ENCODE measurements around the gene RASGRF1.
"Not testable (repeated sequence)": the region's sequence is repeated elsewhere in the genome, so short reads cannot be mapped to it uniquely, and the experiment has no call there.

RASGRF1 gene, protein sequence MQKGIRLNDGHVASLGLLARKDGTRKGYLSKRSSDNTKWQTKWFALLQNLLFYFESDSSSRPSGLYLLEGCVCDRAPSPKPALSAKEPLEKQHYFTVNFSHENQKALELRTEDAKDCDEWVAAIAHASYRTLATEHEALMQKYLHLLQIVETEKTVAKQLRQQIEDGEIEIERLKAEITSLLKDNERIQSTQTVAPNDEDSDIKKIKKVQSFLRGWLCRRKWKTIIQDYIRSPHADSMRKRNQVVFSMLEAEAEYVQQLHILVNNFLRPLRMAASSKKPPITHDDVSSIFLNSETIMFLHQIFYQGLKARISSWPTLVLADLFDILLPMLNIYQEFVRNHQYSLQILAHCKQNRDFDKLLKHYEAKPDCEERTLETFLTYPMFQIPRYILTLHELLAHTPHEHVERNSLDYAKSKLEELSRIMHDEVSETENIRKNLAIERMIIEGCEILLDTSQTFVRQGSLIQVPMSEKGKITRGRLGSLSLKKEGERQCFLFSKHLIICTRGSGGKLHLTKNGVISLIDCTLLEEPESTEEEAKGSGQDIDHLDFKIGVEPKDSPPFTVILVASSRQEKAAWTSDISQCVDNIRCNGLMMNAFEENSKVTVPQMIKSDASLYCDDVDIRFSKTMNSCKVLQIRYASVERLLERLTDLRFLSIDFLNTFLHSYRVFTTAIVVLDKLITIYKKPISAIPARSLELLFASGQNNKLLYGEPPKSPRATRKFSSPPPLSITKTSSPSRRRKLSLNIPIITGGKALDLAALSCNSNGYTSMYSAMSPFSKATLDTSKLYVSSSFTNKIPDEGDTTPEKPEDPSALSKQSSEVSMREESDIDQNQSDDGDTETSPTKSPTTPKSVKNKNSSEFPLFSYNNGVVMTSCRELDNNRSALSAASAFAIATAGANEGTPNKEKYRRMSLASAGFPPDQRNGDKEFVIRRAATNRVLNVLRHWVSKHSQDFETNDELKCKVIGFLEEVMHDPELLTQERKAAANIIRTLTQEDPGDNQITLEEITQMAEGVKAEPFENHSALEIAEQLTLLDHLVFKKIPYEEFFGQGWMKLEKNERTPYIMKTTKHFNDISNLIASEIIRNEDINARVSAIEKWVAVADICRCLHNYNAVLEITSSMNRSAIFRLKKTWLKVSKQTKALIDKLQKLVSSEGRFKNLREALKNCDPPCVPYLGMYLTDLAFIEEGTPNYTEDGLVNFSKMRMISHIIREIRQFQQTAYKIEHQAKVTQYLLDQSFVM (N-terminal part only)

DNA sequence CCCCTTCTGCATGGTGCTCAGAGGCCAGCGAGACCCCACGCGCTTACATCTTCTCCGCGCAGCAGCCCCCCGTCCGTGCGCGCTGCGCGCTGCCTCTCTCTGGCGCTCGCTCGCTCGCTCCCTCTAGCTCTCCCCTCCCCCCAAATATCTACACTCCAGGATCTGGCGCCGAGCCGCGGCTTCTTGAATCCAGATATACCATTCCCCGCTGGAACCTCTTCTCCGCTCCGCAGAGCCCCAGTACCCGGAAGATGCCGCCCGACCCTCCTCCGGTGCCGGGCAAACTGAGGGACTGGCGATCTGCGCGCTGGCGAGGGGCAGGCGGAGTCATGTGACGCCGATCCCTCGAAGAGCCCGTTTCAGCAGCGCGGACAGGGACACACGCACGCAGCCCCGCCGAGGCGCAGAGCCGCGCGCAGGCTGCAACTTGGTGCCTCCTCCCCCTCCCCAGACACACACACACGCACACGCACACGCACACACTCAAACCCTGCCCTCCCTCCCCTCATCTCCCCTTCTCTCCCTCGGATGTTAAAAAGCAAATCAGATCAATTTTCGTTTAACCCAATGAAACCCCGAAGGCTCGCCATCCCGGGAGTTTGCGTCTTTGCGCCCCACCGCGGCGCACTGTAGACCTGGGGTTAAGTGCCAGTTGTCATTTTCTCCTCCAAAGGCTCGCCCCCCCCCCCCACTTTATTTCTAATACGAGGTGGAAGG lies at the start of gene RASGRF1:
Gene RASGRF1 (minus strand): TSS at position 294 of the 717 bp plus-strand sequence. CDS start 282 bp downstream, at position 12.
- DNase-seq, result no peak

DNA sequence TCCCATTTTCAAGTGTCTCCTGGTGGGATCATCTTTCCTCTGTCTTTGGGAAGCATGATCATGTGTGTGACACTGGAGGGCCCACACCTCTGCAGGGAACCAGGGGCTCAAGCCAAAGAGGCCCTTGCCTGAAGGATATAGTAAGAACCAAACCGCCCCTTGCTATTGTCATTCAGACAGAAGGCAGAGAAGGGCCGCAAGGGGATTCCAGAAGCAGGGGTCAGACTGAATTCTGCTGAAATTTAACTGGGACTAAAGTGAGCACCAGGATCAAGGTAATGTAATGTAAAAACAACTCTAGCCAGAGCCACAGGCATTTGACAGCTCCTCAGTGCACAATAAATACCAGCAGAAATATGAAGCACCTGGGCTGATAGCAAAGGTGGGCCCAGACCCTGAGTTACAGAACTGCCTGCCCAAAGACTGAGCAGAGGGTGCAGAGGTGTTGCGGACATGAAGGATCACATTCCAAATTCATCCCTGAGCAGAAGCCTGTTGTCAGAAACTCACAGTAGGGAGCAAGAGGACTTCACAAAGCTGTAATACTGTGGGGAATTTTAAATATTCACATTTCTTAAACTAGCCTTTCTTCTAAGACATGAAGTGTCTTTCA lies 46.0 kb upstream of the RASGRF1 start:
- DNase-seq, result no peak

DNA sequence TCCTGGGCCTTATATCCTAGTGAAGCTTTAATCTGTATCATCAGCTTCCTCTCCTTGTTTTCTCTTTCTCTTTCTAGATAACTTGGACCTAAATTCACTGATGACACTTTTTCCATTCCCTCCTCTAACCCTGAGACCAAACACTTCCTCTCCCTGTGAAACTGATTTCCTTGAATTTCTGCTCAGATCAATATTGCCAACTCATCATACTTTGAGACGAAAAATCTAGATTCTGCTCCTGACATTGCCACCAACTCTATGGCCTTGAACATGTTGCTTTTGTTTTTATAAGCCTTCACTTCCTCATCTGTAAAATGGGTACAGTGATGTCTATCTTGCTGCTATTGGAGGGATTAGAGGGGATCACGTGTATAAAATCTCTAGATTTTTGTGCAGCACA lies 42.7 kb upstream of the RASGRF1 start:
- no peak for DNase-seq

DNA sequence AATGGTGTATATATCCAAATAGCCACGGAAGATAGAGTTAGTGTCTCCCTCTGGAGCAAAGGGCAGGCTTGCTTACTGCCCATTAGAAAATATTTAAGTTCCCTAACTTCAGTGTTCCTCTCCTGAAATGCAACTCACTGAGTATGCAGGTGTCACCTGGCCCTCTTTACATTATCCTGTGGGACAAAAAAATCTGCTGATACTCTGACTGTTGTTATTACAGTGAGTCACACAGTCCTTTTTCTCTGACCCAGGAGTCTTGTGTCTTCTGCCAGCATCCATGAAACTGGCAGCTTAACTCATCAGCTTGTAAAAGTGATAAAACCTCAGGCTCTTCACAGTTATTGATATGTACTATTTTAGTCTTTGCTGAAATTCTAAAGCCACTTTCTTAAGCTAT lies 42.2 kb upstream of the RASGRF1 start:
- DNase-seq, result no peak

DNA sequence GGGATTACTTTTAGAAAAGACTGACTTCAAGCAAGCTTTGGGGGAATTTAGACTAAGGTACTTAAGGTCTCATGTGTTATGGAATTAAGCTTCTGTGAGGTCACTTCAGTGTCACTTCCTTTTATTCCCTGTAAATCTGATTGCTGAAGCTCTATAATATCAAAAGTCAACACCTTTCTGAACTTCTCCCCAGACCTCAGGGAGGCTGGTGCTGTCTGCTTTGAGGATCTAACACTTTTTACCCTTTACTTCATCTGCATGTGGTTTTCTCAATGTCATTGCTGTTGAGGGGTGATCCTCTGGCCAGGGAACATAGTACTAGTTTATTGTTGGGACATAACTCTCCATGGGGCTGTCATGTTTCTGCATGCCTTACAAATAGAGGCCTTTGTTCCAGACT lies 41.8 kb upstream of the RASGRF1 start:
- DNase-seq, result no peak

DNA sequence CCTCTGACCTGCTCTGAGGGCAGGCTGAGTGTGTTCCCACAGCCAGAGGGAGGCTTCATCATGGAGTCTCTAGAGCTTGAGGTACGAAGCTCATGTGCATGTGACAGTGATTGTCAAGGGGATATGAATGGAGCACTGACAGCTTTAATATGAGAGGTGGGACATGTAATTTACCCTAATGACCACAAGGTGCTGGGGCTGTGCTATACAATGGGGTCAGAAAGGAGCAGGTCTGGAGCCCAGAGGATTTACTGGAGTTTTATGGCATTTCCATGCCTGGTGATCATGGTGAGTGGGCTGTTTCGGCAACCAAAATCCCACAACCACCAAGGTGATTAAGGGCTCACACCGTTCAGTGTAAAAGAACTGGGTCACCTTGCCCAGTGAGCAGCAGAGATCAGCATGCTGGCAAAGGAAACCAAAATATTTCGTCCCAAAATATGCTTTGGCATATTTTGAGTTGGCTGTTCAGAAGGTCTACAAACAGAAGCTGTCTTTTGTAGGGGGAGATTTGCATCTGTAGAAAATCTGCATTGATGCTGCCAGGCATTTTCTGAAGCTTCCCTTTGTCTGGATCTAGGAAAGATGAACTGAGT lies 40.1 kb upstream of the RASGRF1 start:
- no peak for DNase-seq

DNA sequence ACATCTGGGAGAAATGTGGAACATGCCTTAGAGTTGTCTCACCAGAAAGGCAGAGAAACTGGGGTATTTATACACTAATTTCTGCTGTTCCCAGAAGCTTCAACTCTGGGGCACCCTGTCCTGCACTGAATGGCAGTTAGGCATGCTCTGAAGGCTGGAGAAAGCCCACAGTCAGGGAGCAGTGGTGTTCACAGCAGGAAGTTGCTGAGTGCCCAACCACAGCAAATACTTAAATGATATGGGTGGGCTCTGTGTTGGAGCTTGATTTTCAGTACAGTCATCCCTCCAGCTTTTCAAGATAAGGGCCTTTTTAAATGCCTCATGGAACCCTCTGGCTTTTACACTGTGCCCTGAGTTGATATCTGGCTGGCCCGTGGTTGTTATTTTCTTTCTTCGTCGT lies 38.7 kb upstream of the RASGRF1 start:
- DNase-seq, result no peak

DNA sequence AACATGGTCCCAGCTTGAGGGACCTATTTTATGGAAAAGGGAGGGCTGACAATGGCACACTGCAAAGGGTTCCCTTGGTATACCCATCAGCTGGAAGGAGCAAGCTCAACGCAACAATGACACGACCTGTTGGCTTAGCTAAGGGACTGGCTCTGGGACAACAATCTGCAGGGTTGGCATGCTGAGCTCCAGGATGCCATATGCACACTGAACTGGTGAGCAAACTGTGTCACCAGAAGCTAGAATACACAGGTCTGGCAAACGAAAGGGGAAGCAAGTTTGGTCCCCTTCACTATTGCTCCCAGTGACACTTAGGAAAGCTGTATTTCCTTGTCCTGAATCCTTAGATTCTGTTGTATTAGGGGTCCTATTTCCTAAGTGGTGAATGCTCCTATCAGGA lies 38.0 kb upstream of the RASGRF1 start:
- DNase-seq, result no peak

DNA sequence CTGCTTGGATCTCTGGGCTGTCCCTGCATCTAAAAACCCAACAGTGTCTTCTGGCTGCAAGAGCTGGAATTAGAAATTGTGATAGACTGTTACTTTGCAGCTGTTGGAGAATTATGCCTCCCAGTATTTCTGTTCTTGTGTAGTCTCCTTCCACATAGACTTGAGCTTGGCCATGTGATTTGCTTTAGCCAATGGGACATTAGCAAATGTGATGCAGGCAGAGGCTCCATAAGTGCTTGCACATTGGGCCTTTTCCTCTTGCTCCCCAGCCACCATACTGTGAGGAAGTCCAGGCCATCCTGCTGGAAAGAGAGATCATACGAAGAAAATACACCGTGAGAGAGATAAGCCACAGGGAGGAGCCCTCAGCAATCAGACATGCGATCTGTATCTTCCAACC lies 33.8 kb upstream of the RASGRF1 start:
- DNase-seq, result no peak

DNA sequence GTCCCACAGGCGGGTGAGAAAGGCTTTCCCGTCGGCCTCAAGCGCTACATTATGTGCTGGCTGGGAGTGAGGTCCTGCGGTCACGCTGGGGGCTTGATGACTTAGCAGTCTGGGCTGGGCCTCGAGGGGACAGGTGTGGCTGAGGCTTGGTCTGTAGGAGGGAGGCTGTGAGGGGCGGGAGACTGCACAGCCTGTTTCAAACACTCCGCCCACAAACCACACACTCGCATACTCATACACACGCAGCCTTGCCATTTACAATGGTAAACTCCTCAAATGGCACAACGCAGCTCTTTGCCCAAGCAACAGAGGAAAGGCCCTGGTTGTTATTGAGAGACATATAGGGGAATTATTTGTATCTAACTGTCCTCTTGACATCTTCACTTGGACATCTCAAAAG lies 32.4 kb upstream of the RASGRF1 start:
- no peak for DNase-seq

DNA sequence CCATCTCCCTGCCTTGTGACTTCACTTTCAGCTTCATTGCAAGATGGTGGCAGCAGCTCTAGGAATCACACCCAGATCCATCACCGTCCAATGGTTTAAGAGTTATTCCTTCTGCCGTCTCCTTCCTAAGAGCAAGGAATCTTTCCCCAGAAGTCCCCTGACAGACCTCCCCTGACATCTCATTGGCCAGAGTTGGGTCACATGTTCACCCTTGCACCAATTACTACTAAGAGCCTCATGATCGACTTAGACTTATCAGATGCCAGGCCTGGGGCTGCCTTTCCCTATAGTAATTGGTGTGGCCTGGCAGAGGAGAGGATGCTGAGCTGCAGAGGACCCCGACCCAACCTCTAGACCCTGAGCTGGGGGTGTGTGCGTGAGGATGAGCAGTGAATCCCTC lies 31.8 kb upstream of the RASGRF1 start:
- DNase-seq, result no peak

DNA sequence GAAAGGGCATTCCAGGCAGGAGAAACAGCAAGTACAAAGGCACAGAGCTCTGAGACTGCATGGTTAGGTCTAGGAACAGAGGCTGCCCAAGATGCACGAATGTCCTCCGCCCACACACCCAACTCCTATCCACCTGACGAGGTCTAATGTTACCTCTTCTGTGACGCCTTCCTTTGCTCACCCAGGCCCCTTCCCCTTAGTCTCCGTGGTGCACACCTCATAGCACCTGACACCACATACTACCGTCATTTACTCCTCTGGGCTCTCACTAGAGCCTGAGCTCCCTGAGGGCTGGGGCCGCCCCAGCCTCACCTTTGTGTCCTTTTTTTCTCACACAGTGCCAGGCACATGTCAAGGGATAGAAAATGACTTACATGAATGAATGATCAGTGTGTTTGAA lies 31.0 kb upstream of the RASGRF1 start:
- no peak for DNase-seq

DNA sequence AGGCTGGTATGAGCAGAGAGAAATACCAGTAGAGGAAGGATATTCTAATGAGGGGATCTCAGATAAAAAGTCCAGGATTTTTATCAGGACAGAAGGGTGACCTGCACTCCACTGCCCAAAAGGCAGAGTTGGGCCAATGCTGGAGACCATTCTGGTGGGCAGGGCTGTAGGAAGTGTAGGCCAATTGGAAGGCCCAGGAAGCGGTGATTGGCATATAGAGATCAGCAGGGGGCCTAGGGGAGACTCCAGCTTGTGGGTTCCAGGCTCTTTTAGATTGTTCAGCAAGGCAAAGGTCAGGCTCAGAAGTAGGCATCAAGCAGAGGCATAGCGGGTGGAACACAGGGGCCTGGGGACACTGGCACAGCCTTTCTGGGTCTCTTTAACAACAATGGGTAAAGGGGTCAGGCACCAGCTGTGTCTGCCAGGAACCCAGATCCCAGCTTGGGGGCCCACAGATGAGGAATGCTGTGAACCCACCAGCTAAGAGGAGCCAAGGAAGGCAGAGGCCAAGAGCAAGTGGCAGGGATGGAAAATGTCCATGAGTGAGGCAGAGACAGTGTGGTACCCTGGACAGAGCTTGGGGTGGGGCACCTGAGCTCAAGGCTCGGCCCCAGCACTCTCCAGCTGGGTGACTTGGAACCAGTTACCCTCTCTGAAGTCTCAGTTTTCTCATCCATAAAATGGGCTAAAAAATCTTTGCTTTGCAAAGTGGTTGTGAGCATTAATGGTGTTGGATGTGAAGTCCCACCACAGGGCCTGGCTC lies 27.0 kb upstream of the RASGRF1 start:
- DNase-seq, result no peak

DNA sequence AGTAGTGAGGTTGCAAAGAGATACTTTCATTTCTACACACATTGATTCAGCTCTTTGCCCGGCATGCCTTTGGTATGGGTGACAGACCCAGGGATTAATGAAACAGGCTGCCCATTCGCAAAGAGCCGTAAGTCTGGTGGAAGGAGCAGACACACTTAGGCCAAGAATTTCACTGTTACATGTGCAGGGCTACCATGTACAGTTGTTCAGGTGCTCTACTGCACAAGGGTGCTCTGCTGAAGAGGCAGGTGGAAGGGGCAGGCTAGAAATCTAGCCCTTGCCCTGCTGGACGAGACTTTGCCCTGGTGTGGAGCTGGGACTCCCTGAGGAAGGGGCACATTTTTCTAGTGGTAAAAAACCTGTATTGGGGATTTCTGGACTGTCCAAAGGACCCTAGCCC lies 26.2 kb upstream of the RASGRF1 start:
- no peak for DNase-seq

DNA sequence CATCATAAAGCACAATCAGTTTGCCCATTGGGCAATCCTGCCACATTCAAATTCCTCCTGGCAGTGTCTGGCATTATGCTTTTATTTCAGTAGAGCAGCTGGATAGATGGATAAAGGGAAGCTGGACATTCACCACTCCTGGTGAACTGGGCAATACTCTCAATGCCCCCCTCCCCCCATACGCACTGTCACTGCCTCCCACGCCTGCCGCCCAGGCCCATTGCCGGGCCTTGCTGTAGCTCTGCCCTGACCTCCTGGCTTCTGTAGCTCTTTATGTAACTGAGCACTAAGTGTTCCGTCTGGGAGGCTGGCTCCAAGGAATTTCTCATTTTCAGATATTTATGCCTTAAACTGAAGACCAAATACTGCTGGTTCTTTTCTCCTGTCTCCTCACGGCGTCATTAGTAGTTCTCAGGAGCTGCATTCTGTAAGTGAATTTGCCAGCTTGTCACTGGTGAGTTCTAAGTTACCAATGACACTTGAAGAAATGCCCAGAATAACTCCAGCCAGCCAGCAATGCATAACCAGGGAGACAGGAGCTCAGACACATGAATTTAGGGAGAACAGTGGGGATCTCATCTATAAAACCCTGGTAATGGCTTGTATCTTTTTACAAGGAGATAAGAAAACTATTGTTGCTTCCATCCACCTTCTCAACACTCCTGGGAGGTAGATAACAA lies 25.5 kb upstream of the RASGRF1 start:
- no peak for DNase-seq

DNA sequence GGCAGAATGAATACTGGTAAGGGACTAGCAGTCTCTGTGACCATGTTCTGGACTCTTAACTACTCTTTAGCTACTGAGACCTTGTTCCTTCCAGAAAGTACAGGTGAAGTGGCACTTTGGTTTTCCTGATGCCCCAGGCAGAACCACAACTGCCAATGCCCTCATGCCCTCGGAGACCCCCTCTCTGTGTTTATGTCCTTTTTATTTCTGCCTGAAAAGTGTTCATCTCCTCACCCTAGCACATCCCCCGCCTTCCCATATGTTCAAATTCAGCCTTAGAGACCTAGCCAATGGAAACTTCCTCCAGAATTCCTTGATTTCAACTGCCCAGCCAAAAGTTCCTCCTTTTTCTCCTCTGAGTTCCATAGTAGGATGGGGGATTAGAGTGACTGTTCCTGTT lies 23.3 kb upstream of the RASGRF1 start:
- DNase-seq, result no peak

DNA sequence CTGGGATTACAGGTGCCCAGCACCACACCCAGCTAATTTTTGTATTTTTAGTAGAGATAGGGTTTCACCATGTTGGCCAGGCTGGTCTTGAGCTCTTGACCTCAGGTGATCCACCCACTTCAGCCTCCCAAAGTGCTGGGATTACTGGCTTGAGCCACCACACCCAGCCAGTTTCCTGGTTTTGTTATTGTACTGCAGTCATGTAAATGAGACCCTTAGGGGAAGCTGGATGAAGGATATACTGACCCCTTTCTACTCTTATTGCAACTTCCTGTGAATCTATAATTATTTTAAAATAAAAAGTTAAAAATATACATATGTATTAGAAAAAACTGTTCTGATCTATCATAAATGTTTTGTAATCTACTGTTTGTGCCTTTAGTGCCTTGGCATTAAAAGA lies 20.8 kb upstream of the RASGRF1 start:
- not testable (repeated sequence) for DNase-seq

DNA sequence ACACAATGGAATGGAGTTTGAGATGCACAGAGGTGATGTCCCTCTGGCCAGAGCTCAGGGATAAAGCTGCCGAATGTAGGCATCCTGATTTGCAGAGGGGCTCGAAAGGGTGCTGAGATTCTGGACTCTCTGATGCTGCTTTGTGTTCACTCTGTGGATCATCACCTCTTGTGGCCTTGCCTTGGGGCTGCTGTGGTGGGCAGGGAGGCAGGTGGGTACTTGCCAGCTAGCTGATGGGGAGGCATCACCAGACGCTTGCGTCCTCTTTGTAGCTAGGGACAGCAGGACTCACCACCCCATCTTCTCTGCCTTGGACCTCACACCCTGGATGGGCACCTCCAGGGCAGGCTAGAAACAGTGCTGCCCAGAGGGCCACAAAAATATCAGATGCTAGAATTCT lies 14.6 kb upstream of the RASGRF1 start:
- DNase-seq, result no peak

DNA sequence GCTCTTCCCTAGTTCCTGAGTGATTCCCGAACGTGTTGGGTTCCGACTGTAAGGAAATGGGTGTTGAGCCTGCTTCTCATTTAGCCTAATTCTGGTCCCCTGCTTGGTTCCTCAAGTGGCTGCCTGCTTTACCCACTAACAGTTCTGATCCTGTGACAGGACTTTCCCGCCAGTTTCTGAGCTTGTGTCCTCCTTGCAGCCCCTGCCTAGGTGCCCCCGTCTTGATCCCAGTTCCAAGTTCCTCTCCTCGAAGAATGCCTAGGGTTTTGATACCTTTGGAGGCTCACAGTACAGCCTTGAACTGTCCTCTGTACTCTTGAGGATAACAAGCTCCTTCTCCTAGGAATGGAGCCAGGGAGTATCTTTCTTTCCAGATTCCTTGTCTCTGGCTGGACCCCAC lies 12.0 kb upstream of the RASGRF1 start:
- DNase-seq, result no peak

DNA sequence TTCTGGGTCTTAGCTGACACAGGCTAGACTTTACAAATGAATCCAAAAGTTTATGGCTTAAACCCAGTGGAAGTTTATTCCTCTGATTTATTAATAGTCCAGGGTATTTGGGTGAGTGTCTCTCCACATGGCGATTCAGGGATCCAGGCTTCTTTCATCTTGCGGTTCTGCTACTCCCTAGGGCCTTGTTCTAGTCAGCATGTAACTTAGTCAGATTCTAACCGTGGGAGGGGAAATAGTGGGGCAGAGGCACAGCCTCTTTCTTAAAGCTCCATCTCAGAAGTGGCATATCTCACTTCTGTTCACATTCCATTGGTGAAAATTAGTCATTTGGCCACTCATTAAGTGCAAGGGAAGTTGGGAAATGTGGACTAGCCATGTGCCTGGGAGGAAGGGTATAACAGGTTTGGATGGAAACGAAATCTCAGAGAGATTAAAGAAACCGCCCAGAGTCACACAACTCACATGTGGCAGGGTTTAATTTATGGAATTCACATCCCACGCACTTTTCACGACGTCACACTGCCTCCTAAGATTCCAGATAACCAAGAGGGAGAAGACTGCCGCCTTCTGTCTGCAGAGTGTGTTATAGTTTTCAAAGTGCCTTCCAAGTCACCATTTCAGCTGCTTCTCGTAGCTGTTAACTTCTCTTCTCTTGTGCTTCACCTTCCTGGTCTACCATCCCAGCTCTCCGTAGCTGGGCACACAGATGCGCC lies 11.4 kb upstream of the RASGRF1 start:
- DNase-seq, result no peak
